SH-SY5Y (cell line): Measurements from ENCODE around the gene RPS8.

Experiments used
- GATA2 ChIP-seq: IDR thresholded peaks from 2 replicates; pipeline ENCODE4 v1.6.1; 2011; ENCODE audit warnings: mild to moderate bottlenecking, low read depth, low read length
- GATA3 ChIP-seq: IDR thresholded peaks from 2 replicates; pipeline ENCODE4 v1.6.1; 2011; ENCODE audit warnings: low read depth, mild to moderate bottlenecking, low read length, moderate library complexity

Gene RPS8

DNA sequence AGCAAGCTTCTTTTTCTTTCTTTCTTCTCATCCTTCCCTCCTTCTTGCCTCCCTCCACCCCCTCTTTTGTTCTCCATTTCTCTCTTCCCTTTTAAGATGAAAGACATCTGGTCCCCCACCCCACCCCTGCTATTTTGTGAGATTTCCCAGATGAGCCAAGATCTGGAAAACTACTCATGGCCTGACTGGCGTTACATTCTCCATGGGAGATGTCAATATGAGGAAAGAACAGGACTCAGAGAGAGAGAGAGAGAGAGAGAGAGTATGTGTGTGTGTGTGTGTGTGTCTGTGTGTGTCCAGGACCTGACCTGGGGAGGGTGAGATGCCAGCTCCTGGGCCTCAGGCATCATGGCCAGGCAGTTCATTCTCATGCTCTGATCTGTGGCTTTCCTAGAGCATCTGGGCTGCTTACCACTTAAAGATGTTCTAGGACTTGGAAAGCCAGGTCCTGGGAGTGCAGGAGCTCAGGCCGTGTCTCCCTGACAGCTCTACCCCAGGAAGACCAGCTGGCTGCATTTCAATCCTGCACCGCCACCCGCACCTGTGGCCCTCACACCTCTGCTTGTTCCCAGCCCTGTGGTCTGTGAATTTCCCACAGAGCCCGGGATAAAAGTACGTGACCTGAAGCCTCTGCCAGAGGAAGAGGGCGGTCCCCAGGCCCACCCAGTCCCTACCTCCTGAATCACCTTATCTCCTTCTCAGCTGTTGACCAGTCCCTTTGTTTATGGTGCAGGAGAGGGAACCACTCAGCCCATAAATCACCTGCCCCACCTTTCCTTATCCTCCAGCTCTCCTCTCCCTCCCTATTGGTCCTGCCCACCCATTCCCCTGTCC is 15.8 kb downstream of the RPS8 start:
- no peak for TF ChIP-seq GATA2
- no peak for TF ChIP-seq GATA3

DNA sequence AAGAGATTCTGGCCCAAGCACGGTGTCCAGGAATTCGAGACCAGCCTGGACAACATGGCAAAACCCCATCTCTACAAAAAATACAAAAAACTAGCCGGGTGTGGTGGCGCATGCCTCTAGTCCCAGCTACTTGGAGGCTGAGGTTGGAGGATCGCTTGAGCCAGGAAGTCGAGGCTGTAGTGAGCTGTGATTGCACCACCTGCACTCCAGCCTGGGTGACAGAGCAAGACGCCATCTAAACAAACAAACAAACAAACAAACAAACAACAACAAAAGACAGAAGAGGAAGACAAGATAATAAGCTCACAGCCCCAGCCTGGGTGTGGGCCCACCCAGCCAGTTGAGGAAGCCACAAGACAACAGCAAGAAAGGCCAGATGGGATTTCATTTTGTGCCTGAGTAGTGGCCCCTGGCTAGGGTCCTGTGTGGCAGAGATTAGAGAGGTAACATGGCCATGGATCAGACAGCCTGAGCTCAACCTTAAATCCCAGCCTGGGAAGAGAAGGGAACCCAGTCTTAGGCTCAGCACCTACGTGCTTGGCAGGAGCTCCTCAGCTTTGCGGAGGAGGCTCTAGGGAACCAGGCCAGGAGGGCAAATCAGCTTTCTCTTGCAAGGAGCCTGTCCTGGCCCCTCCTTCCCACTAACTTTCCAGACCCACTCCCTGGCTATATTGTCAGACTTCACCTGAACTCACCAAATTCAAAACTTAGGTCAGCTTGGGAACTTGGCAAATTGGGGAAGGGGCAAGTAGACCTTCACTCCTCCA is 17.6 kb downstream of the RPS8 start:
- no peak for TF ChIP-seq GATA2
- no peak for TF ChIP-seq GATA3

DNA sequence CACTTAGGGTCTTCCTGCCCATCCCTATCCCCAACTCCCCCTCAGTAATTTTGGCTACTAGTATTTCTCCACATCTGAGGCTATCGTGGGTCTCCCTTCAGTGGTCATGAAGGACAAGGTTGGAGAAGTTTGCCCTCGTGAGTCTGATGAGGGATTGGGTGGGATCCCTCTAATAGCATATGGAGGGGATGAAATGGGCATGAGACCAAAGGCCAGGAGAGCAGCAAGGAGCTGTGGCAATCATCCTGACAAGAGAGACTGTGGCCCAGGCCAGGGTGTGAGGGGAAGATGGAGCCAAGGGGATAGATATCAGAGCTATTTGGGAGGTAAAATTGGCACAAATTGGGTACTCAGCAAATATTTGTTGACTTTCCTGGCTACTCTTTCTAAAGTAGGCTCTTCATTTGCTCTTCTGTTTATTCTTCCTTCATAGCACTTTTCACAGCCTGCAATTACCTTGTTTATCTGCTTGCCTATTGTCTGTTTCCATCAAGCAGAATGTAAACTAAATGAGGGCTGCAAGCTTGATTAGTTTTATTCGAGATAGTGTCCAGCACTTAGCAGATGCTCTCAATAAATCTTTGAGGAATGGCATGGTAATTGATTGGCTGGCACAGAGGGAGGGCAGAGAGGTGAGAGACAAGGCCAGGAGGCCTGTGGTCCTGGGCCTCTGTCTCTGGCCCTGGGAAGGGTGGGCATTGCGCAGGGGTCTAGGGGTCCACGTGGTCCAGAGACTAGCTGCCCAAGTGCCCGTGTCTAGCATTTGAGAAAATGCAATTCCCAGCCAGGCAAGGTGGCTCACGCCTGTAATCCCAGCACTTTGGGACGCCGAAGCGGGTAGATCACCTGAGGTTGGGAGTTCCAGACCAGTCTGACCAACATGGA is 23.4 kb downstream of the RPS8 start:
- TF ChIP-seq GATA2 (no peak), GATA3 (no peak)

- TF ChIP-seq GATA3 (no peak), GATA2 (no peak)
Measured at GRCh38 chr1:44799770-44800584, 24.6 kb downstream of the RPS8 start, which contains the start of gene PLK3. PLK3 (plus strand) TSS chr1:44800377; CDS start chr1:44800464, 87 bp downstream.

DNA sequence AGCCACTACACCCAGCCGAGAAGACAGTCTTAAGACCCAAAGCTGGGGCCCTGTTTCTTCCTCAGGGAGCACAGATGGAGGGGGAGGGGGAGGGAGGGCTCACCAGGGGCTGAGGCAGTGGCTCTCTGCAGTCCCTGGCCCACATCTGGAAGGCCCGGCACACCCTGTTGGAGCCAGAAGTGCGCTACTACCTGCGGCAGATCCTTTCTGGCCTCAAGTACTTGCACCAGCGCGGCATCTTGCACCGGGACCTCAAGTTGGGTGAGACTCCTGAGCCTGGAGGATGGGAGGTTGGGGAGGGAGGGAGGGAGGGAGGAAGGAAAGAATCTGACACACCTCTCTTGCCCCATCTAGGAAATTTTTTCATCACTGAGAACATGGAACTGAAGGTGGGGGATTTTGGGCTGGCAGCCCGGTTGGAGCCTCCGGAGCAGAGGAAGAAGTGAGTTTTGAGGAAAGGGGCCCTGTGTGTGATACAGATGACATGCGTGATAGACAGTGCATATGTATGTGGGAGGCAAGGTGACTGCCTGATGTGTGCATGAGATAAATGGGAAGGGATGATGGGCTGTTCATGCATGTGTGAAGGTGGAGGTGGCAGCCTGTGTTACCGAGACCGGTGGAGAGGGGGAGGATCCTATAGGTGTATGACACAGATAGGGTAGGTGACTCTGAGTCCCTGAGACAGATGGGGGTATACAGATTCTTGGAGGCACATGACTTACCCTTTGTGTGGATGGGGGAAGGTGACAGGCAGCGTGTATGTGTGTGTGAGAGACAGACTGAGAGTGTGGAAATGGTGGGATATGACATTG is 26.4 kb downstream of the RPS8 start:
- TF ChIP-seq GATA2 (no peak), GATA3 (no peak)

GRCh38 chr1:44802306-44803061 is 27.1 kb downstream of the RPS8 start:
- no peak for TF ChIP-seq GATA2
- no peak for TF ChIP-seq GATA3

DNA sequence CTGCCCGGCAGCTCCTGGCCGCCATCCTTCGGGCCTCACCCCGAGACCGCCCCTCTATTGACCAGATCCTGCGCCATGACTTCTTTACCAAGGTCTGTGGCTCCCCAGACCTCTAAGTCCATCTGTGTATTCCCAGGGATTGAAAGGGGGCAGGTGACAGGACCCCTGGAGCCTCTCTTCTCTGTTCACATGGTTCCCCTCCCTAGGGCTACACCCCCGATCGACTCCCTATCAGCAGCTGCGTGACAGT is 27.6 kb downstream of the RPS8 start:
- TF ChIP-seq GATA2 (no peak), GATA3 (no peak)

DNA sequence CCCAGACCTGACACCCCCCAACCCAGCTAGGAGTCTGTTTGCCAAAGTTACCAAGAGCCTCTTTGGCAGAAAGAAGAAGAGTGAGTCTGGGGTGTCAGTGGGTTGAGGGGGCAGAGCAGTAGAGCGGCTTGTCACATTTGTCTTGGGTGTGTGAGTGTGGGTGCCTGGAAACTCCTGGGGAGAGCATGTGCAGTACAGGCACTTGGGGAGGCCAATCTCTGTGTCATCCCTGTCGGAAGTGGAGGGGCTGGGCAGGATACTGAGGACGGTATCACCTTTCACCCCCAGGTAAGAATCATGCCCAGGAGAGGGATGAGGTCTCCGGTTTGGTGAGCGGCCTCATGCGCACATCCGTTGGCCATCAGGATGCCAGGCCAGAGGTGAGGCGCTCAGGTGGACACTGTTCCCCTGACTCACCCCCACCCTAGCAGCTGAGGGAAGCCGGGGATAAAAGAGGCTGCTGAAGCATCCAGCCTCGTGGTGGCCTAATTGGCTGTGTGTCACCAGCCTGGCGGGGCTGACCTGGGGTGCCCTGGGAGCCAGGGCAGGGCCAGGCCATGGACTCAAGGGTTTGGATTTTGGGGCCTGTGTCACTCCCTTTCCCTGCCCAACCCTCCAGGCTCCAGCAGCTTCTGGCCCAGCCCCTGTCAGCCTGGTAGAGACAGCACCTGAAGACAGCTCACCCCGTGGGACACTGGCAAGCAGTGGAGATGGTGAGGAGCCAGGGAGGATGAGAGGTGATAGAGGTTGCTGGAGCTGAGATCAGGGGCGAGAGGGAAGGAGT is 28.2 kb downstream of the RPS8 start:
- TF ChIP-seq GATA2 (no peak), GATA3 (no peak)

- TF ChIP-seq GATA2 (no peak), GATA3 (no peak)
Measured at GRCh38 chr1:44805311-44806024, 30.1 kb downstream of the RPS8 start.

DNA sequence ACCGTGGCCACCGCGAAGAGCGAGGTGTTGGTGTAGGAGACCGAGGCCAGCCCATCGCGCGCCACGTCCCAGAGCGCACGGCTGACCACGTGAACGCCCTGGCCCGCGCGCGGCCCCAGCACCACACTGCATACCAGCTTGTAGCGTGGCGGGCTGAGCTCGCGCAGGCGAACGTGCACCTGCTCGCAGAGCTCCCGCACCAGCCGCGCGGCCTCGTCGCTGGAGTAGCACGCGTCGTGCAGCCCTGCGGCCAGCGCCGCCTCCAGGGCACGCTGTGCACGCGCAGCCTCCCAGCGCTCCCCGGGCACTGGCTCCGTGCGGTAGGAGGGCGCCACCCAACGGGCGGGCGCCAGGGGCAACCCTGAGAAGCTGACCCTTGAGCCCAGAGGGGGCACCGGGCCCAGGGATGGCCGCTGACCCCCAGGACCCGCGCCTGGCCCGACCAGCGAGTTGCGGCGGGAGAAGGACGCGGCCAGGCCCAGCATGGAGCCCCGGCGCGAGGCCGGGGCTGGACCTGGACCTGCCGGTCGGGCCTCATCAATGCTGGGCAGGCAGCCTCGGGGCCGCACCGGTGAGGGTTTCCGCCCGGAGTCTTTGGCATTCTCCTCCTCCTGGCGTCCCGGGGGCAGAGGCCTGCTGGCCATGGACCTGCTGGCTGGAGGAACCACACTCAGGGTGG is 30.8 kb downstream of the RPS8 start:
- TF ChIP-seq GATA2 (no peak), GATA3 (no peak)
